ENCODE measurements around the gene RAPGEF6. TPM values are rescaled to one million over a fixed set of nuclear protein-coding genes. Genes with fewer than 3 reads are reported as not detected.

The RAPGEF6 gene
- total RNA-seq, 3 donors from 2014 or later, result 21.8 to 56.3 (median 31.5) TPM

DNA sequence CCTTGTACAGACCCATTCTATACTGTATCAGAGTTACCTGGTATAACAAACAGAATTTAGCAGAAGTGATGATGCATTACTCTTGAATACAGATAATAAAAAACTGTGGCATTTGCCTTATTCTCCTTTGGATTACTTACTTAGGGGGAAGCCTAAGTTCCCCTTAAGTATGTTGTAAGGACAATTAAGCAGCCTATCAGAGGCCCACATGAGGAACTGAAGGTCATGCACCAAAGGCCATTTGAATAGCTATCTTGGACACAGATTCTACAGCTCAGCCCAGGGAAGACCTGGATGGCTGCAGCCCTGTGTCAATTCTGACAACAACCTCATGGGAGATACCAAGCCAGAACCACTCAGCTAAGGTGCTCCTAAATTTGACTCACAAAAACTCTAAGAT, 125.2 kb downstream of the RAPGEF6 start:
- Histone ChIP-seq H3K4me3 (no peak overlapping the region), H3K27ac (no peak overlapping the region), H3K36me3 (no peaks in the 10 kb centered on the region), H3K4me1 (no peaks in the 10 kb centered on the region), H3K27me3 (no peaks in the 10 kb centered on the region), H3K9me3 (no peaks in the 10 kb centered on the region)
- no peak for DNase-seq (ENCODE audit: low spot score in 2 of 2)
- TF ChIP-seq POLR2A (IDR thresholded peaks at IDR 0.05) (no peak), CTCF (IDR thresholded peaks at IDR 0.05) (no peak), POLR2AphosphoS5 (IDR thresholded peaks at IDR 0.05) (no peak)
- intact Hi-C loops (cut with DNase I; ENCODE audit: low total_unique reads), result loop anchor here (2.0 kb wide), 1 partner anchor 77 kb away; no protein-coding TSS in a partner anchor

DNA sequence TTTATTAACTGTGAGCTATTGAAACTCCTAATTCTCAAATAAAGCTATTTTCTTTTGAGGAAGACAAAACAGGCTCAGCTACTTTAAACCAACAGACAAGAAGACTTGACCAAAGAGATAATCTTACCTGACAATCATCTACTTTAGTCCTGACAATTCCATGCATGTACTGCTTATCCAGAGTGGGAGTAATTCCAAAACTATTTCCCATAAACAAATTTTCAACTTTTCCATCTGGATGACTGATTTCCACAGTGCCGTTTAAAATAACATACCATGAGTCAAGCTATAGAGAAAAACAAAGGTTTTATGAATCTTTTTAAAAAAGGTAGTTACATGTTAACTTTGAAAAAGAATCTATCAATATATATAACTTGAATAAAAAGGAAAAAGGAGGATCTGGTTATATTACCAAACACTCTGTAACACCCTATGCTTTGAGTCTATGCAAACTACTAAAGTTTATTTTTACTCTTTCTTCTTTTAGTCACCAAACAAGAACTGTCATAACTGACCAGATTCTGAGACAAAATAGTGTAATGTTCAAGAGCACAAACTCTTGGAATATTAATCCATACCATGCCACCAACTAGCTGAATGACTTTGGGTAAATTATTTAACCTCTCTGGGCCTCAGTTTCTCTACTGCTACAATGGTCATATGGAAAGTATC, 129.7 kb downstream of the RAPGEF6 start:
- no peak for TF ChIP-seq POLR2AphosphoS5 (IDR thresholded peaks at IDR 0.05)
- TF ChIP-seq POLR2A (IDR thresholded peaks at IDR 0.05), result no peak
- no peak for TF ChIP-seq CTCF (IDR thresholded peaks at IDR 0.05)
- no peaks in the 10 kb centered on the region for H3K4me1 ChIP-seq
- no peak overlapping the region for H3K4me3 ChIP-seq
- no peaks in the 10 kb centered on the region for H3K36me3 ChIP-seq
- H3K9me3 ChIP-seq, result no peaks in the 10 kb centered on the region
- intact Hi-C loops (cut with DNase I; ENCODE audit: low total_unique reads), result no loop called here
- H3K27me3 ChIP-seq, result no peaks in the 10 kb centered on the region
- DNase-seq (ENCODE audit: low spot score in 2 of 2), result no peak
- no peak overlapping the region for H3K27ac ChIP-seq

- TF ChIP-seq CTCF (IDR thresholded peaks at IDR 0.05) (no peak), POLR2AphosphoS5 (IDR thresholded peaks at IDR 0.05) (no peak), POLR2A (IDR thresholded peaks at IDR 0.05) (no peak)
- no peak overlapping the region for H3K27ac ChIP-seq
- H3K4me3 ChIP-seq, result no peak overlapping the region
- no peaks in the 10 kb centered on the region for H3K27me3 ChIP-seq
- no peaks in the 10 kb centered on the region for H3K4me1 ChIP-seq
- no peaks in the 10 kb centered on the region for H3K36me3 ChIP-seq
- intact Hi-C loops (cut with DNase I; ENCODE audit: low total_unique reads), result no loop called here
- no peak for DNase-seq (ENCODE audit: low spot score in 2 of 2)
- no peaks in the 10 kb centered on the region for H3K9me3 ChIP-seq
Observed at GRCh38 chr5:131496400-131496713, 138.7 kb downstream of the RAPGEF6 start.

DNA sequence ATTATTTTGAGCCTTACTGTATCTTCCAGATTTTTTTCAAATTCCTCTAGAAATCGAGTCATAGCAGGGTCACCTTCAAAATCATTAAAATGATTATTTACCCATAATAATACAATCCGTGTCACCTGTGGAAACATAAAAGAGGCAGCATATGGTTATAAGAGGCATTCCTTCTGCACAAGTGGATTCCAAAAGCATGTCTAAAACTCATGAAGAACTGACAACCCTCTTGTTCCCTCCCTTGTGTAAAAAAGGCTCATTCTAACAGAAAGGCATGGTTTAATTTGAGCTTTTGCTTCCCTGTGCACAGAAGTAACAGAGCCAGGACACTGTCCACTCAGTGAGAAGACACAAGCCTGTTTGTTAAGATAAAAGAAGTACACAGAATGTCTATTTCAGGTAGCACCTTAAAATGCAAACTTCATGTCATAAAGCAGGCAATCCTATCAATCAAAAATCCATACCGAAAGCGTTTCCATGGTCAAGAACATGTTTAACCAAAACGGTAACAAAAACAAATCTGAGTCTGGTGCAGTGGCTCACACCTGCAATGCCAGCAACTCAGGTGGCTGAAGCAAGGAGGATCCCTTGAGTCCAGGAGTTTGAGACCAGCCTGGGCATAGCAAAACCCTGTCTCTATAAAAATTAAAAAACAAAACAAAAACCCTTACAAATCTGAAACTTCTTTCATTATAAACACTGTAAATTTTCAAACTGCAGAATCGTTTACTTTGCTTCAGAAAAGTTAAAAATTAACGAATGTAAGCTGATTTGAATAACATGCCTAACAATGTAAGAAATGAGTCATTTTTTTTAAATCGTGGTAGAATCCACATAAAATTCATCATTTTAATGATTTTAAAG, 139.3 kb downstream of the RAPGEF6 start:
- Histone ChIP-seq H3K36me3 (no peaks in the 10 kb centered on the region), H3K27ac (no peak overlapping the region)
- intact Hi-C loops (cut with DNase I; ENCODE audit: low total_unique reads), result no loop called here

More for the DNA sequence above, 139.3 kb downstream of the RAPGEF6 start:
- no peaks in the 10 kb centered on the region for H3K4me1 ChIP-seq
- no peak for DNase-seq (ENCODE audit: low spot score in 2 of 2)
- TF ChIP-seq CTCF (IDR thresholded peaks at IDR 0.05) (no peak), POLR2AphosphoS5 (IDR thresholded peaks at IDR 0.05) (no peak), POLR2A (IDR thresholded peaks at IDR 0.05) (no peak)
- no peaks in the 10 kb centered on the region for H3K27me3 ChIP-seq
- no peak overlapping the region for H3K4me3 ChIP-seq
- no peaks in the 10 kb centered on the region for H3K9me3 ChIP-seq
